IPS-18a (cell line): ENCODE measurements around the gene MCMBP.
"Not testable (repeated sequence)": the region's sequence is repeated elsewhere in the genome, so short reads cannot be mapped to it uniquely, and the experiment has no call there.

ENCODE experiments used
- H3K27ac ChIP-seq: one replicate; pipeline ENCODE4 v1.5.1; 2013; ENCODE audit warnings: low read length
- H3K27me3 ChIP-seq: one replicate; pipeline ENCODE4 v1.6.1; 2013; ENCODE audit warnings: mild to moderate bottlenecking, low read length; ENCODE audit not compliant: control insufficient read depth, insufficient read depth
- H3K36me3 ChIP-seq: one replicate; pipeline ENCODE4 v1.6.1; 2013; ENCODE audit warnings: low read depth, low read length; ENCODE audit not compliant: control insufficient read depth
- H3K4me1 ChIP-seq: one replicate; pipeline ENCODE4 v1.6.1; 2013; ENCODE audit warnings: low read depth, low read length; ENCODE audit not compliant: control insufficient read depth
- H3K4me3 ChIP-seq: one replicate; pipeline ENCODE4 v1.5.1; 2013; ENCODE audit warnings: low read length
- H3K9ac ChIP-seq: one replicate; pipeline ENCODE4 v1.6.1; 2013; ENCODE audit warnings: mild to moderate bottlenecking, low read length, moderate library complexity
- H3K9me3 ChIP-seq: one replicate; pipeline ENCODE4 v1.6.1; 2013; ENCODE audit warnings: low read depth, low read length; ENCODE audit not compliant: control insufficient read depth

MCMBP gene

GRCh38 chr10:119801176-119801575, 71.5 kb downstream of the MCMBP start:
- no peak overlapping the region for H3K9ac ChIP-seq
- no peaks in the 10 kb centered on the region for H3K9me3 ChIP-seq
- no peak overlapping the region for H3K27ac ChIP-seq
- no peaks in the 10 kb centered on the region for H3K36me3 ChIP-seq
- no peaks in the 10 kb centered on the region for H3K4me1 ChIP-seq
- H3K27me3 ChIP-seq: no peaks in the 10 kb centered on the region
- H3K4me3 ChIP-seq: no peak overlapping the region

- Histone ChIP-seq H3K27me3 (no peaks in the 10 kb centered on the region), H3K9ac (no peak overlapping the region), H3K36me3 (no peaks in the 10 kb centered on the region), H3K27ac (no peak overlapping the region), H3K4me1 (no peaks in the 10 kb centered on the region), H3K4me3 (no peak overlapping the region), H3K9me3 (no peaks in the 10 kb centered on the region)
These were observed 76.6 kb downstream of the MCMBP start for GRCh38 chr10:119796039-119796438.

GRCh38 chr10:119795101-119795500, 77.5 kb downstream of the MCMBP start:
- H3K27ac ChIP-seq, H3K4me1 ChIP-seq, H3K9me3 ChIP-seq, H3K27me3 ChIP-seq, H3K9ac ChIP-seq, H3K36me3 ChIP-seq, H3K4me3 ChIP-seq: not testable (repeated sequence)

GRCh38 chr10:119786117-119786769, 86.4 kb downstream of the MCMBP start:
- H3K9ac ChIP-seq: no peak overlapping the region

GRCh38 chr10:119784340-119785067, 88.1 kb downstream of the MCMBP start:
- Histone ChIP-seq H3K4me1 (peaks cover 16% of the 10 kb centered on the region), H3K9me3 (no peaks in the 10 kb centered on the region), H3K27ac (no peak overlapping the region), H3K27me3 (no peaks in the 10 kb centered on the region), H3K4me3 (no peak overlapping the region), H3K9ac (no peak overlapping the region), H3K36me3 (no peaks in the 10 kb centered on the region)

More at GRCh38 chr10:119786117-119786769, 86.4 kb downstream of the MCMBP start:
- H3K9me3 ChIP-seq: no peaks in the 10 kb centered on the region
- peak overlapping the region; percentile 11 for H3K4me3 ChIP-seq
- peak overlapping the region; percentile 45 for H3K27ac ChIP-seq
- no peaks in the 10 kb centered on the region for H3K36me3 ChIP-seq
- H3K27me3 ChIP-seq: no peaks in the 10 kb centered on the region
- peaks cover 16% of the 10 kb centered on the region for H3K4me1 ChIP-seq

- H3K9ac ChIP-seq: no peak overlapping the region
- peaks cover 16% of the 10 kb centered on the region for H3K4me1 ChIP-seq
- H3K27ac ChIP-seq: no peak overlapping the region
- H3K9me3 ChIP-seq: no peaks in the 10 kb centered on the region
- no peaks in the 10 kb centered on the region for H3K27me3 ChIP-seq
- H3K36me3 ChIP-seq: no peaks in the 10 kb centered on the region
- no peak overlapping the region for H3K4me3 ChIP-seq
These were observed 89.0 kb downstream of the MCMBP start for GRCh38 chr10:119783665-119784027.

- Histone ChIP-seq H3K9ac (no peak overlapping the region), H3K27ac (no peak overlapping the region)
These were observed 89.5 kb downstream of the MCMBP start for GRCh38 chr10:119782981-119783664.

GRCh38 chr10:119781498-119781897, 91.1 kb downstream of the MCMBP start:
- Histone ChIP-seq H3K36me3 (no peaks in the 10 kb centered on the region), H3K4me3 (no peak overlapping the region), H3K27ac (no peak overlapping the region), H3K27me3 (no peaks in the 10 kb centered on the region), H3K4me1 (peaks cover 12% of the 10 kb centered on the region), H3K9me3 (no peaks in the 10 kb centered on the region), H3K9ac (no peak overlapping the region)

More at GRCh38 chr10:119782981-119783664, 89.5 kb downstream of the MCMBP start:
- H3K36me3 ChIP-seq: no peaks in the 10 kb centered on the region
- no peak overlapping the region for H3K4me3 ChIP-seq
- no peaks in the 10 kb centered on the region for H3K27me3 ChIP-seq
- no peaks in the 10 kb centered on the region for H3K9me3 ChIP-seq
- peaks cover 16% of the 10 kb centered on the region for H3K4me1 ChIP-seq

- no peak overlapping the region for H3K9ac ChIP-seq
- H3K27me3 ChIP-seq: no peaks in the 10 kb centered on the region
- no peak overlapping the region for H3K27ac ChIP-seq
- H3K36me3 ChIP-seq: no peaks in the 10 kb centered on the region
- peaks cover 7% of the 10 kb centered on the region for H3K4me1 ChIP-seq
- H3K9me3 ChIP-seq: no peaks in the 10 kb centered on the region
- H3K4me3 ChIP-seq: no peak overlapping the region
These were observed 91.7 kb downstream of the MCMBP start for GRCh38 chr10:119780879-119781480.
